ENCODE data around the gene RERG.

RERG gene

GRCh38 chr12:15188127-15188526 is 33.1 kb downstream of the RERG start:
- DNase-seq (ENCODE audit: extremely low read depth, low read depth), result no peak
- no peak for TF ChIP-seq CTCF (IDR thresholded peaks at IDR 0.05; ENCODE audit: low read depth, low read length)

DNA sequence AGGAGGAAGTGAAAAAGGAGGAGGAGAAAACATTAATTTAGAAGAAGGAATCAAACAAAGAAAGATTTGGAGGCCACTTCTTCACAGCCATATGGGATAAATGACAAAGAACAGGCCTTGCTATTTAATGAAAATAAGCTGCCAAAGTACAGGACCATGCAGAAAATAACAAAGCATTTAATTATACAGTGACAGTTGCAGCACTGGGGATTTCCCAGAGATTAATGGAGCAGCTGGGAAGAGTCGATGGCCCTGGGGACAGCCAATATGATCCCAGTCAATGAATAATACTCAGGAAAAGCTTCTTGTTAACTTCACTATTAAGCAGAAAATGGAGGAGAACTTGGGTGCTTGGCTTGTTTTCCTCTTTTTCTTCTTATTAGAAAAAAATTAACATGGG is 34.6 kb downstream of the RERG start:
- TF ChIP-seq CTCF (IDR thresholded peaks at IDR 0.05; ENCODE audit: low read depth, low read length), result no peak
- no peak for DNase-seq (ENCODE audit: extremely low read depth, low read depth)

DNA sequence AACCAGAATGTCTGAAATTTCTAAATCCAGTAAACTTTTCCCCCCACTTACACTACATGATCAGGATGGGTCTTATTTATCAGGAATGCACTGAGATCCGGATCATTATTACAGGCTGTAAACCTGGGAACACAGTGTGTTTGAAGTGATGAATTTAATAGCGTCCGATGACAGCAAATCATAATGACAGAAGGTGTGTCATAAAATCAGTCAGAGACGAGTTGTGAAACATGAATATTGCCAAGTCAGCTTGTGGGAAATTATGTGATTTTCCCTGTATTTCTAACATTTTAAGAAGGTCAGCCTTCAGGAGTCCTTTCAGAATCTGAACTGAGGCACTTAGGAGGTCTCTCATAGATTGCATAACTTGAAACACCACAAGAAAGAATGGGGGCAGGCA is 36.7 kb downstream of the RERG start:
- TF ChIP-seq CTCF (IDR thresholded peaks at IDR 0.05; ENCODE audit: low read depth, low read length), result no peak
- no peak for DNase-seq (ENCODE audit: extremely low read depth, low read depth)

- DNase-seq (ENCODE audit: extremely low read depth, low read depth), result no peak
- no peak for TF ChIP-seq CTCF (IDR thresholded peaks at IDR 0.05; ENCODE audit: low read depth, low read length)
Measured at GRCh38 chr12:15183821-15184220, 37.4 kb downstream of the RERG start.

DNA sequence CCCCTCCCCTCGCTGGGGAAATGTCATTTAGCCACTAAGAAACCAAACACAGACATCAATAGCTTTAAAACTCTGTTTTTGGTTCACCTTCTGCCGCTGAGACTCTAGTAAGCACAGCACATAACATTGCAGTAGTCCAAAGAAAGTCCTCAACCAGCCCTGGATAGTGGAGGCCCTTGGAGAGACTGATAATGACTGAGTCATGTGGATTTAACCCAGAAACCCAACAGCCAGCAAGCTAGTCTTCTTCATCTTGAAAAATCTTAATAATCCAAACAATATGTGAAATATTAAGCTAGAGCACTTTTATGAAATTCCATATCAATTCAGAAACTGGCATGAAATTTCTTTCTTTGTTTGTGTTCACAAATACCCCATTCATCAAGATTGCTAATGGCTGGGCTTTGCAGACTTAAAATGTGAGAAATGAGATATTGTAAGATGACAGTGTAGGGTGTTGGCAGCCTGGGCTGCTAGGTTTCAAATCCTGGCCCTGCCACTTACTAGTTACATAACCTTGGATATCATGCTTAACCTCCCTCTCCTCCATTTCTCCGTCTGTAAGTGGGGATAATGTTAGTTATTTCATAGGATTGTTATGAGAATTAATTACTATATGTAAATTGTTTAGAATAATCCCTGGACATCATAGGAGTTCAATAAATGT is 40.1 kb downstream of the RERG start:
- no peak for TF ChIP-seq CTCF (IDR thresholded peaks at IDR 0.05; ENCODE audit: low read depth, low read length)
- no peak for DNase-seq (ENCODE audit: extremely low read depth, low read depth)

- no peak for TF ChIP-seq CTCF (IDR thresholded peaks at IDR 0.05; ENCODE audit: low read depth, low read length)
- no peak for DNase-seq (ENCODE audit: extremely low read depth, low read depth)
Measured at GRCh38 chr12:15180325-15180724, 40.9 kb downstream of the RERG start.

GRCh38 chr12:15179672-15180071 is 41.5 kb downstream of the RERG start:
- TF ChIP-seq CTCF (IDR thresholded peaks at IDR 0.05; ENCODE audit: low read depth, low read length), result no peak
- DNase-seq (ENCODE audit: extremely low read depth, low read depth), result no peak
